HG03159 (cell line): ENCODE results near the gene NOG.

ENCODE experiments used
- ATAC-seq: cut with Tn5 transposase; IDR thresholded peaks from one replicate; pipeline ENCODE4 v1.9.1; 2021; ENCODE audit warnings: mild to moderate bottlenecking, moderate library complexity; ENCODE audit not compliant: unreplicated experiment

The NOG gene

GRCh38 chr17:56635641-56636040 lies 42.1 kb downstream of the NOG start:
- no peak for ATAC-seq

- ATAC-seq, result no peak
These were observed 42.8 kb downstream of the NOG start for GRCh38 chr17:56636265-56636664.

GRCh38 chr17:56637254-56637653 lies 43.8 kb downstream of the NOG start:
- ATAC-seq, result no peak

- ATAC-seq, result no peak
These were observed 45.1 kb downstream of the NOG start for GRCh38 chr17:56638591-56639051.

GRCh38 chr17:56639517-56639916 lies 46.0 kb downstream of the NOG start:
- ATAC-seq, result no peak

- ATAC-seq, result no peak
These were observed 46.6 kb downstream of the NOG start for GRCh38 chr17:56640116-56640515.

GRCh38 chr17:56641373-56641772 lies 47.9 kb downstream of the NOG start:
- no peak for ATAC-seq

GRCh38 chr17:56641894-56642293 lies 48.4 kb downstream of the NOG start:
- ATAC-seq, result no peak

GRCh38 chr17:56642424-56642823 lies 48.9 kb downstream of the NOG start:
- ATAC-seq, result no peak
